Hepatic stellate cell (primary cell): ENCODE results near the gene SUPT4H1.
A peak's percentile ranks its signal among the peaks of the same experiment; 100 is the strongest.

ENCODE experiments used
- DNase-seq: peaks from one replicate; pipeline ENCODE4 v3.0.0; 2011; ENCODE audit warnings: low spot score

SUPT4H1 gene

DNA sequence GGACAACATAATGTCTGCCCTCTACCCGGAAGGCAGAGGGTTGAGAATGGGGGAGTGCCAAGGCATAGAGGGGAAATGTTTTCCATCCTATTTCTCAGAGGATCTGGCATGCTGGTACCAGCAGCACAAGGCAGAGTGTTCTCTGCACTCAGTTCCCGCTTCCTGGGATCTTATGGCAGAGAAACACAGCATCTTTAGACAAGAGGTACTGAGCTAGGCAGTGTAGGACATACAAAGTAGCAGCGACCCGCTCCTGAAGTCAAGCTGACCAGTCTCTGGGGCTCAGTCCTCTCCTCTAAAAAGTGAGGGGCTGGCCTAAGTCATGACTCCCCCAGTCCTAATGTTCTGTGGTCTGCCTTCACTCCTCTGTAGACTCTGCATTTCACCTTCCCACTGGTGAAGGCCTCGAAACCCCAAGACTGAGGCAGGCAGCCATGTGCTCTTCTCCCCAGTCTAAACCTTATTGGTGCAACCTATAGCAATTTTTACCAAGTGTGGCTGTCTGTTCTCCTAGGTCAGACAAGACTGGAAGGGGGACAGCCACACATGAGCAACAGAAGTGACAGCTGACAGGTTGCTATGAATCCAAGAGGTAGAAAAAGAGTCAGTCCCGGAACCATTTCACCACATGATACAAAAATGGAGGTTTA lies 12.1 kb downstream of the SUPT4H1 start:
- no peak for DNase-seq

DNA sequence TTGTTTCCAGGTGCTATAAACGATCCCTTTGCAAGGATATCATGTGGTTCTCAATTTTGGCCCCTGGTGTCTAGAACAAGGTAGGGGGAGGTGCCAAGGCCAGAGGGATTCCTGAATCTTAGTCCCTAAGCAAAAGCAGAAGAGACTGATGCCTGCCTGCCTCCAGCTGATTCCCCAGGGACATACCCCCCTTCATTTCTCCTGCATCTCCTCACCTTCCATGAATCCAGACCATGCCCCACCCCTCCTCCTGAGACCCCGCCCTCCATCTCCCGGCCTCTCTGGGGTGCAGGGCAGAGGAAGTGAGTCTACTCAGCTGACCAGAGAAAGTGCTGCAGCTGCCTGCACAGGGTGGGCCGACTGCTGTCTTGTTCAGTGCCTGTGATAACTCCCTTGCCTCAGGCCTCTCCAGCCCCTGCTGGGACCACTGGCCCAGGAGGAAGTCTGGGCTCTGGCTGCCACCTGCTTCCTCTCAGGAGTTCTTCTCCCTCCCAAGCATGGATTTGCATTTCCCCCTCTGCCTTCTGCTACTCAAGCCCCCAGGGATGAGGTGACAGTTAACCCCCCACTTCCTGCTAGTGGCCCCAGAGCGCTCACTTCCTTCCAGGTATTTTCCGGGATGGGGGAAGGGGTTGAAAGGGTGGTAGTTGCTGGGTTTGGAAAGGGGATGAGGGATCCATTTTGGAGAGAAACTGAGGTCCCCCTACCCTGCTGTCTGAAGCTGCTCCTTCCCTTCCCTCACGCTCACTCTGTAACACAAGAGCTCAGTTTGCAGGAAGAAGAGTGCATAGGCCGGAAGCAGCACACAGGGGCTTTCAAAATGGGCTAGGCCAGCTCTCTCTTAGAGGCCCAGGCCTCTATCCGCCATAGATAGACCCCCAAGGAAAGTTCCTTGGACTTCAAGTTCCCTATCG lies 12.9 kb downstream of the SUPT4H1 start:
- peak; percentile 68 for DNase-seq

DNA sequence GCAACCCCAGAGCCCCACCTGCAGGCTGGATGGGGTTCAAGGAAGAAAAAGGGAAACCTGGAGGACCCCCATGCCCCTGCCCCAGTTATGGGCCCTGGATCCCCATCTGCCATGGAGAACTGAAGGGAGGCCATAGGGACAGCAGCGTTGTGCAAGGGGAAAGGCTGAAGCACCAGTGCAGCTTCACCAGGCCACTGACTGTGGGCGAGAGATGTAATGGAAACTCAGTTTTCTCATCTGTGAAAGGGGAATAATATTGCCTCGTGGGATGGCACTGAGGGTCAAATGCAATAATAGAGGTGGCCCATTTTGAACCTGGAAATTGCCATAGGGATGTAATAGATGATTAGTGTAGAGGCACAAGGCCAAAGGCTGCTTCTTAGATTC lies 13.6 kb downstream of the SUPT4H1 start:
- DNase-seq, result no peak

DNA sequence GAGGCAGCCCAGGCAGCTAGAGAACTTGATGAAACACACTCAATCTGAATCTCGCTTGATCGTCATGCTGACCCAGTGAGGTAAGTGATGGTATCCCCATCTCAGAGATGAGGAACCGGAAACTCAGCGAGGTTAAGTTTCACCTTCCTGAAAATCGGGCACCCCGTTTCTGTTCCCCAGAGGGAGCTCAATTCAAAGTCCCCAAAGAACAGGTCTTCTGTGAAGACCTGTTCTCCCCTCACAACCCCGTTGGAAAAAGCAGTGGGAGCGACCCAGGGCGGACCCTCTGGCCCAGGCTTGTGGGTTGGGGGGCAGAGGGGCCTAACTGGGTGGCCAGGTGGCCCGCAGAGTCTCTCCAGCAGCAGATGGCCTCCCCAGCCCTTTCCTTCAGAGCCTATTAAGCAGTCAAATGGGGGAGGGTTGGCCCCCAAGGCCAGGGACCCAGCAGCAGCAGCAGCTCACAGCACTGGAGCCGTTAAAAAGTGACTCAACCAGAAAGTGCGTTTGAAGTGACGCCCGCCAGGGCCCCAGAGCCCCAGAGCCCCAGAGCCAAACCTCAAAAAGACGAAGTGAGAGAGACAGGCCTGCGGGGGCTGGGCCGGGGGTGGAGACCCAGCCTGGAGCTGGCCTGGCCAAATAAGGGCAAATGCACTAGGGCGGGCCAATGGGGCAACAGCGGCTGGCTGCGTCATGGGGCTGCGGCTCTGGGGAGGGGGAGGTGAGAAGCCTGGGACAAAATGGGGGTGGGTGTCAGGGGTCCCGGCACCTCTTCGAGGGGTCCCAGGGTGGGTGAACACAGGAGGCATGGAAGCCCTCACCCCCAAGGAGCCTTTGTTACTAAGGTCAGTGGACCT lies 14.2 kb downstream of the SUPT4H1 start:
- peak; percentile 71 for DNase-seq

DNA sequence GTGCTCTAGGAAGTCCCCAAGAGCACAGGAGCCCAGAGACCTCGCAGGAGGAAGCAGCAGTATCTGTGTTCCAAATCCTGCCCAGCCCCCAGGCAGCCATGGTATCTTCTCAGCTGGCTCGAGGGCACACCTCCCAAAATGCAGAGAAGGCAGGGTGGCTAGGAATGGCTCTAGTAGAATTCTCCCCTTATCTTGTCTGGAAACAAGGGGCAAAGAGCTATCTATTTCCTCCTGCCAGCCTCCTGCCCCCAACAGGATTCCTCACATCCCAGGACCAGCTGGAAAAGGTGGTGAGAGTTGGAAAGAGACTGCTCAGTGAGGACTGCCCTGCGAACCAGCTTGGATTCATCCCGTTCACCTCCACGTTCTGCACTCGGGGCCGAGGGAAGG lies 14.8 kb downstream of the SUPT4H1 start:
- DNase-seq, result no peak

DNA sequence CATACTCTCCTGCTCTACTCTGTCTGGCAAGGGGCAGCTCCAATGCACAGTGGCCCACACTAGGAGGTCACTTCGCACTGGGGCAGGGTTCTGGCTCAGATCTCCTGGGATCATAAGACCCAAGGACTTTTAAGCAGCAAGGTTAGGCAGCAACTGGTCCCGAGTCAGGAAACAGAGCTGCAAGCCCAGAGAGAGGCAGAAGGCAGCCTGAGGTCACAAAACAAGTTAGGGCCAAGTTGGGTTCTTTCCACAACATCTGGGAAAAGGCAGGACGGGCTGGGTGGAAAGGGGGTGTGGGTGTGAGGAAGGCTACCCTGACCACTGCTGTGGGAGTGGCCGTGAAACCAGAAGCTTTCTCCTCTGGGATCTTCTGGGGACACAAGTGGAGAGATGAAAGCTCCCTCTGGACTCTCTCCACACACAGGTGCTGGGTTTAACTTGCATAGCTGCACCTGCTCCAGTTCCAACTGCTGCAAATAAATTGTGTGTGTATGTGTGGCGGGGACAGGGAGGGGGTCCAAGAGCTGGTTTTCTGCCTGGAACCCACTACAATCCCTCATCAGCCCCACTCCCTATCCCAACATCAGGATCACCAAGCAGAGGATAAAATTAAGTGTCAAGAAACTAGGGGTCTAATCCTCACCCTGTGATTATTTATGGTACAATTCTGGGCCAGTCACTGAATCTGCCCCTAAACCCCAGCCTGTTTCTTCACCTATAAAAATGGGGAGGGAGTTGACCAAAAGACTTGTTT lies 15.4 kb downstream of the SUPT4H1 start:
- DNase-seq, result no peak

DNA sequence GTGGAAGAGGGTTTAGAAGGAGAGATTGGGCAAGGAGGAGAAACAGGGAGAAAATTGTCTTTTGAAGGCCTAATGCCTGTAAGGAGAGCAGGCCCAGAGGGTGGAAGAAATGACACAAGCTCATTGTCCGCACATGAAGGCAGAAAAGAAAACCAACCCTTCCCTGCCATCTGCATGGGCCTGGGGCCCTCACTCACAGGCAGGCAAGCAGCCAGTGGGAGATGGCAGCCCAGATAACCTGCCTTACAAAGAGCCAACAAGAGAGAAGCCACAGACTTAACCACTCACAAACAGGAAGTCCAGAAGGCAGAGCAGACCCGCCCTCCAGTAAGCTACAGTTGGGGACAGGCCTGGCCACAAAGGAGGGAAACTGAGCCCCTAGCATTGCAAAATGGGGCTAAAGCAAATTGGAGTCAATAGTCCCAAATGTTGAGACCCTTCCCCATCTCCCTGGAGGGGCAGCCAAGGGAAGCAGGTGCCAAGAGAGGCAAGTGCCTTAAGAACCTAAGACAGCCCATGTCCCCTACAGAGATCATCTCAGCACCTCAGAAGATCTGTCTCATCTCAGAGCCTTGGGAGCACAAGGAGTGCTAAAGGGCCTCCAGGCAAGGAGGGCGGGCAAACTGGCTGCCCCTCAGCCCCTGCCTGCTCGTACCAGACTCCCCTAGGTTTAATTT lies 16.1 kb downstream of the SUPT4H1 start:
- no peak for DNase-seq

DNA sequence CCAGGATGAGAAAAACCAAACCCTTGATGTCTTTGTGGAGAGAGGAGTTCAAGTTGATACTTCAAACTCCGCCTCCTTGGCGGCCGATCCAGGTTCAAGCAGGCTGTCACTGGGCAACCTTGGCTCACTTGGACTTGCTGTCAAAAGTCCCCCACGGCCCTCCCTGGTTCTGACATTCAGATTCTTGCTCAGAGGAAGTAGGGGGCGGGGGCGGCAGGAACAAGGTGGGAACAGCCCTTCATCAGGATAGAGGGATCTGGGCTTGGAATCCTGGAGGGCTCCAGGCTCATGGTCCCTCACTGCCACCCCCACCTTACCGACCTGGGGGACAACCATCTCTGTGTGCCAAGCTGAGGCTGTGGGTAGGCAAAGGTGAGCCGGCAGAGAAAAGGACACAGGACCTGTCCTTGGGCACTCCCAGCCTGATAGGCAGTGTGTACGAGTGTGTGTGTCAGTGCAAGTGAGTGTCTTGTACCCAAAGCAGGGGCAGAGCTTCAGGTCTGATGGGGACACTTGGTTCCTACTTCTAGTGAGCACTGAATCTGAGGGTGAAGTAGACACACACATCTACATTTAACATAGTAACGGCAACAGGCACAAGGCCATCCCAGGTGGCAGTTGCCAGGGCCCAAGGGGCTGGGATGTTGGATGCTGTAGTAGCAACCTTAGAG lies 16.8 kb downstream of the SUPT4H1 start:
- DNase-seq, result no peak

DNA sequence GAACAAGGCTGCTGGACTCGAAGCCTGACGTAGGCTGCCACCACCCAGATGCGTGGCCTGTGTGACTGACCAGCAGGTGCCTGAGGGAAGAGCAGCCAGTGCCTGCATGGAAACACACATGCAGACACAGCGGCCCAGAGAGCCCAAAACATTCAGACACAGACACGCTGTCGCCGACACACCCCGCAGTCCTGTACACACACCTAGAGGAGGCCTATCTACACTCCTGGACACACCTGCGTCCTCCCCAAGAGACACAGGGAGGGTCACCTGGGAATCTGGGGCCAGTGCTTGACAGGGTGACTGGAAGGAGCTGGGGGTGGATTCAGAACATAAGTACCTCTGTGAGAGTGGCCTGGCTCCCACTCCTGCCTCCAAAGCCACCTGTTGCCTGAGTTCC lies 17.3 kb downstream of the SUPT4H1 start:
- no peak for DNase-seq

DNA sequence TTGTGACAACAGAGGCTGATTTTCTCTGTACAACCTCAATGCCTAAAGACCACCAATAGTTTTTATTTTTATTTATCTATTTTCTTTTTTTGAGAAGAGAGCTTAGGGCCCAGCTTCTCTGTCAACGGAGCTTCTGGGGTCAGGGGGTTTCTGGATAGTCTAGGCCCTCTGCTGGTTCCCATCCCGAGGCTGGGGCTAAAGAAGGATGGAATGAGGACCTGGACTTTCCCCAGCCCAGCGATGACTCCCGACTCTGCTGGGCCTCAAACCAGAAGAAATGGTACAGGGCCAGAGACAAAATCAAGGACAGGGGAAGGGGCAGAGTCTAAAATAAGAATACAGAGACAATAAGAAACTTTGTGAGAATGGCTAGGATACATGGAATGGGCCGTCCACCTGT lies 17.7 kb downstream of the SUPT4H1 start:
- no peak for DNase-seq

DNA sequence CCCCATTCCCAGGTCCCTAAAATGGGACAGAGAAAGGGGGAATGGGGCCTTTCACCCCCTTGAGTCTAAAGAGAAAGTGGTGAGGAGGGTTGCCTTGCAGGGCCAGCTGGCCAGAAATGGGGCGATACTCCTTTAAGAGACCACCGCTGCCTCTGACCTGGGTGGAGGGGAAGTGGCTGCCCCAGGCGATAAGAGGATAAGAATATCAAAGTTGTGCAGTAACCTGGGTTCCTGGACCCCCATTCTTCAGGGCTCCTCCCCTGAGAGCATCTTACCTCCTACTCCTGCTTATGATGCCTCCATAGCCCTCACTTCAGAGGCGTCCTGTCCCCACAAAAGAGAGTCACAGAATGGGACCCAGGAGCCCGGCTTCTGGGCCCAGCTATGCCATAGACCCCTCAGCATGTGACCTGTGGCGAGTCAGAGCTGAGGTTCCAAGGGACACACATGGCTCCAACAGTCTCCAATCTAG lies 18.2 kb downstream of the SUPT4H1 start:
- DNase-seq, result no peak

DNA sequence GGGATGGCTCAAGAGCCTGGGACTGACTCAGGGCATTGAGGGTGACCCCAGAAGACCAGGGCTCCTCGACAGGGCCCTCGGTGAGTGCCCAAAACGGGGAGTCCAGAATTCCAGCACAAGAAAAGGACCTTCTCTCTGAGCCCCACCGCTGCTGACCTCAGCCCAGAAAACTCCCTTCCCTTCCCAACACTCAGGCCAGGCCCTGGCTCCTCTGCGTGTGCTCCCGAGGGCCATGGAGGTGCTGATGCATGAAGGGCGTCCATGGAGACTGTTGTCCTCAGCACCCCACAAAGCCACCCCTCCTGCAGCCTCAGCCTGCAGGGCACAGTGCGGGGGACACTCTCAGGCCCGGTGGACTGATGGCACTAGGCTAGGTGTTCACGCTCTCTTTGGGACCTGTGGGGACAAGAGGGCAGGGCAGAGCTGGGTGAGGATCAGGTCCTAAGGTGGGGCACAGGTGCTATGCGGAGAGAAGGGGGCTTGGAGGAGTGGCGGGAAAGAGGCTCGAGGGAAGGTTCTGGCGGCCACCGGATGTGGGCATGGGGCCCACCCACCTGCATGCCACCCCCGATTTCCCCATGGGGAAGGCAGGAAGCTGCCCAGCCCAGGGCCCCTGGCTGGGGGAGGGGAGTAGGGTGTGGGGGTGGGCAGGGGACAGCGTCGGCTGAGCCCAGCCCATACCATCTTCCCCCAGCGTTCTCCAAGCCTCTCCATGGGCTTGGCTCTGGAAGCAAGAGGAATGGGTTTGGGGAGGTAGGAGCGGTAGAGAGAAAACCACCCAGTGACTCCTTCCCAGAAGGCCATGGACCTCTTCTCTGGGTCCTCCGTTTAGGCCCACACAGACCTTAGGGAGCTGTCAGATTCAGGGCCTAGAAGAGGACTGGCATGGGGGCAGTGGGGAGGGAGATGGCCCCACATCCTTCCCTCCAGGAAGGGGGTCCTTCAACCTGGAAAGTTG lies 18.9 kb downstream of the SUPT4H1 start:
- no peak for DNase-seq

DNA sequence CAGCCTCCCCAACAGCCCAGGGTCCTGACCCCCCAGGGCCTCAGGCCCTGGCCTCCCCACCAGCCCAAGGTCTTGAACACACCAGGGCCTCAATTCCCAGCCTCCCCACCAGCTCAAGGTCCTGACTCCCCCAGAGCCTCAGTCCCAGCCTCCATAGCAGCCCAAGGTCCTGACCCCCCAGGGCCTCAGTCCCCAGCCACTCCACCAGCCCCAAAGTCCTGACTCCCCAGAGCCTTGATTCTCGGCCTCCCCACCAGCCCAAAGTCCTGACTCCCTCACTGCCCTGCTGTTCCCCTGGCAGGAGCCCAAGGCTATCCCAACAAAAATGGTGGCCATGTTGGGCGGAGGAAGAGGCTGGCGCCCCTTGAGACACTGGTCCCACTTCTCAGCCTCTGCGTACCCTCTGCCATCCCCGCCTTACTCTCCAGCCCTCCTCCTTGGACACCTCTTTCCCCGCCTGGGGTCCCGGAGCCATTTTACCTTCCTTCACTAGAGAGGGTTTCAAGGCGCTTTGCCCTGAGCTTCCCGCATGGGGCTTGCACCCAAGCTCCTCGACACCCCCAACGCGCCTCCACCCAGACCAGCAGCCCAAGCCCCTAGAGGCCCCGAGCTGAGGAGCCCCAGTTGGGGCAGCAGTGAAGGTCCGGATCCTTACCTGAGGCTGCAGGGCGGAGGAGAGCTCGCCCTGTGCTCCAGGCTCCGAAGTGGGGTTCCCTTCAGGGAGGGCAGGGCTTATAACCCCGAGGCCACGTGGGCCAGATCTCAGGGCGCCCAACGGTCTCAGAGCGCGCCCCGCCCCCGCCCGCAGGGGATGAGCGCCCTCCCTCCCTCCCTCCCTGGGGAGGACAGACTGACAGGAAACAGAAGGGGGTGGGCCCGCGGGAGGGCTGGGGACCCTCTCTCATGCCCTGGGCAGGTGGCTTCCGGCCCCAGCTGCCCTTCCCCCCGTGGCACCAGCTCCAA lies 19.9 kb downstream of the SUPT4H1 start:
- no peak for DNase-seq

DNA sequence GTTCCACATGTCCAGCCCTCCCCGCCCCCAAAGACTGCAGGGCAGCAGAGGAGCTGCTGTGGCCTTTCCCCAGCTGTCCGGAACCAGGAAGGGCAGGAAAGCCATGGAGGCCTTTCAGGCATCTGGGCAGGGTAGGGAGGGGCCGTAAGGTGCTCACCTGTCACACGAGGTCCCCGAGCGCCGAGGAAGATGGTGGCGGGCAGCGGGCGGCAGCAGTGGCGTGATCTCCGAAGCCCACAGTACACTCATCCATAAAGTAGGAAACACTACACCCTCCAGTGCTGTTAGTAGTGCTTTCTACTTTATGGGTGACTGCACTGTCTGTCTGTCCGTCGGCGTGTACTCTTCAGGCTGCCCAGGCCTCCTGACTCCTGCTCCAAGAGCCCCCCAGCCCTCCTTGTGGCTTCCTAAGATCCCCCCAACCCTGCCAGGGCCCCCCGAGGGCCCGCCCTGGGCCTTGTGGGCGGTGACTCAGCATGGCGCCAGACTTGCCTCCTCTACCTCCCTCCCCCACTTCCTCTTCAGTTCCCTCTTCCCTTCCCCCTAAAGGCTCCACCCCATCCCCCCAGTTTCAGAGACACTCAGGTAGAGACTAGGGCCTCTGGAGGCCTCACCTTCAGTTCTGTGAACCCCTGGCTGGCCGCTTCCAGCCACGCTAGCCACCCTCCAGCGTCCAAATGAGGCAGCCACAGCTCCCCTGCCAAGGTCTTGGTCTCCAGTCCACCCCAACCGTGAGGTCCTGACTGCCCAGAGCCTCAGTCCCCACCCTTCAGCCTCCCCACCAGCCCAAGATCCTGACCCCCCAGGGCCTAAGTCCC lies 20.8 kb downstream of the SUPT4H1 start:
- no peak for DNase-seq

DNA sequence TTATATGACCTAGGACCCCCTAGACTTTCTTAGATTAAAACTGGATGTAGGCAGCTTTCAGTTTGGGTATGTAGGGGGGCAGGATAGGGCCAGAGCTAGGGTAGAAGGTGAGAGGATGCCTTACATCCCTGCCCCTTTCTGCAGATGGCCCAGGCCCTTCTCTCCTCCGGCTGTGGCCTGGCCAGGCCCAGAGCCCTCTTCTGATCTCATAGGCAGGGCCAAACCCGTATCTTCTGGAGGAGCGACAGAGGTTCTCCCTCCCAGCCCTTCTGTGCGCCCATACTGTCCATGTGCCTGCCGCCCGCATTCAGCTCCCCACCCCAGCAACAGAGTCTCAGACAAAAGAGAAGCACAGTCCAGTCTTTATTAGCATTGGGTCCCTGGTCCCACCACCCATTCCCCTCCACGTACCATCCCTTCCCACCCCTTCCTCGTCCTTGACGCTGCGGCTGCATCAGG lies 21.4 kb downstream of the SUPT4H1 start:
- DNase-seq, result no peak

DNA sequence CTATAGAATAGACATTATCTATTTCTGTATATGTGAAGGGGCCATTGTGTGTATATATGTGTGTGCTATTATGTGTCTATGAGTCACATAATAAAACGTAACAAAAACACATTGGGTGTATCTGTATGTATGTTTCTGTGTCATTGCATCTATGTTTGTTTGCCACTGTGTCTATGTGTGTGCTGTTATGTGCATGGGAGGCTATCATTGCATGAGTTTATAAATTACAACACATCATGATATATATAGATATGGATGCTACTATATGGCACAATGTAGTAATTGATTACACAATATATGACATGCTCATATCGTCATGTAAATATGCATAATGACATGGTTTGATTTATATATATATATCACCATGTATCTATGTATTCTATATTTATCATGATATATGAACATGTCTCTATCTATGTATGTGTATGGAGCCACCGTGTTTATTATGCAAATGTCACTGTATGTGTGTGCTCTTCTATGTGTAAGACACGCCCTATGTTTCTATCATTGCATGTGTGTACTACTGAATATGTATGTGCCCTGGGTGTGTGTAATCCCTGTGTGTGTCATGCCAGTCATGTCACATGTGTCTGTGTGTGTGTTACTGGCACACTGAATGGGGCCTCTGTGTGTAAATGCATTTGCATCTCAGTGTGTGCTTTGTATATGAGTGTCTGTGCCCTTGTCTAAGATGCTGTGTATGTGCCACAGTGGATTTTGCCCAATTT lies 22.0 kb downstream of the SUPT4H1 start:
- no peak for DNase-seq
